ENCODE measurements around the gene TCP10L.
"Not testable (repeated sequence)": the region's sequence is repeated elsewhere in the genome, so short reads cannot be mapped to it uniquely, and the experiment has no call there.

Gene TCP10L

DNA sequence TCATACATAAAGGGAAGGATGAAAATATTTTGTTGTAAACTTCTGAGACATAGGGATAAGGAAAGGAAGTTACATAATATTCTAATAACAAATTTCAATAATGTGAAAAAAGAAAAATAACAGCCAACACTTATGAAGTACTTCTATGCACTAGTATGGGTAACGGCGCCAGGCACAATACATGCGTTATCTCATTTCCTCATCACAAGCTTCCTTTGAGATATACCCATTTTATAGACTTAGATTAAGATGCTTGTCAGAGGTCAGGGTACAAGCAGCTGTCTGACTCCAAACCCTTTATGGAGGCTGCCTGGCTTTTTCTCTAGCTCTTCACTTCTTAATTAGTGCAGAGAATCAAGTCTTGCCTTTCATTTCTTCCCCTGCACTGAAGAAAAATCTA is 41.3 kb downstream of the TCP10L start:
- TF ChIP-seq, protein P1, sequence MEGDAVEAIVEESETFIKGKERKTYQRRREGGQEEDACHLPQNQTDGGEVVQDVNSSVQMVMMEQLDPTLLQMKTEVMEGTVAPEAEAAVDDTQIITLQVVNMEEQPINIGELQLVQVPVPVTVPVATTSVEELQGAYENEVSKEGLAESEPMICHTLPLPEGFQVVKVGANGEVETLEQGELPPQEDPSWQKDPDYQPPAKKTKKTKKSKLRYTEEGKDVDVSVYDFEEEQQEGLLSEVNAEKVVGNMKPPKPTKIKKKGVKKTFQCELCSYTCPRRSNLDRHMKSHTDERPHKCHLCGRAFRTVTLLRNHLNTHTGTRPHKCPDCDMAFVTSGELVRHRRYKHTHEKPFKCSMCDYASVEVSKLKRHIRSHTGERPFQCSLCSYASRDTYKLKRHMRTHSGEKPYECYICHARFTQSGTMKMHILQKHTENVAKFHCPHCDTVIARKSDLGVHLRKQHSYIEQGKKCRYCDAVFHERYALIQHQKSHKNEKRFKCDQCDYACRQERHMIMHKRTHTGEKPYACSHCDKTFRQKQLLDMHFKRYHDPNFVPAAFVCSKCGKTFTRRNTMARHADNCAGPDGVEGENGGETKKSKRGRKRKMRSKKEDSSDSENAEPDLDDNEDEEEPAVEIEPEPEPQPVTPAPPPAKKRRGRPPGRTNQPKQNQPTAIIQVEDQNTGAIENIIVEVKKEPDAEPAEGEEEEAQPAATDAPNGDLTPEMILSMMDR (IDR thresholded peaks at IDR 0.05; ENCODE audit: insufficient read depth, missing control alignments) = no peak
- DNase-seq (ENCODE audit: insufficient read length, low spot score) = no peak
- no peak for FAIRE-seq

DNA sequence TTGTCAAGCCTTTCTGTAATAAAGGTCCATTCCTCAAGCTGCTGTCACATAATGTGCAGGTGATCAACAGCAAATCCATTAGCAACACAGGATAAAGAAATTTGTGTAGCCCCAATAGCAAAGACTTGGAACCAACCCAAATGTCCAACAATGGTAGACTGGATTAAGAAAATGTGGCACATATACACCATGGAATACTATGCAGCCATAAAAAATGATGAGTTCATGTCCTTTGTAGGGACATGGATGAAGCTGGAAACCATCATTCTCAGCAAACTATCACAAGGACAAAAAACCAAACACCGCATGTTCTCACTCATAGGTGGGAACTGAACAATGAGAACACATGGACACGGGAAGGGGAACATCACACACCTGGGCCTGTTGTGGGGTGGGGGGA is 42.3 kb downstream of the TCP10L start:
- DNase-seq (ENCODE audit: insufficient read length, low spot score); FAIRE-seq: not testable (repeated sequence)

DNA sequence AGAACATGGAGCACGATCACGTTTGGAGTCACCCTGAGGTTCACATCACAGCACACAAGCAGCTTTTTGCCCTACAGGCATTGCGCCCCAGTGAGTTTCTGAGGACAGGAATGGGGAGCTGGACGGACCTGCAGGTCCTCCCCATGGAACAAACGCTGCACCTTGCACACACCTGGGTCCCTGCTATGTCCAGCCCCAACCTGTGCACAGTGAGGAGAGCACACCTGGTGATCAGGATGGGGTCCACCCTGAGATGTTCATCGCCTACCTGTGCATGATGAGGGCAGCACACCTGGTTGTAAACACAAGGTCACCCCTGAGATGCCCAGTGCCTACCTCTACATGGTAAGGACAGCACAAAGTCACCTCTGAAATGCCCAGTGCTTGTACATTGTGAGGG is 45.9 kb downstream of the TCP10L start:
- no peak for FAIRE-seq
- DNase-seq (ENCODE audit: insufficient read length, low spot score) = no peak
- TF ChIP-seq, protein P1 (IDR thresholded peaks at IDR 0.05; ENCODE audit: insufficient read depth, missing control alignments) = no peak

DNA sequence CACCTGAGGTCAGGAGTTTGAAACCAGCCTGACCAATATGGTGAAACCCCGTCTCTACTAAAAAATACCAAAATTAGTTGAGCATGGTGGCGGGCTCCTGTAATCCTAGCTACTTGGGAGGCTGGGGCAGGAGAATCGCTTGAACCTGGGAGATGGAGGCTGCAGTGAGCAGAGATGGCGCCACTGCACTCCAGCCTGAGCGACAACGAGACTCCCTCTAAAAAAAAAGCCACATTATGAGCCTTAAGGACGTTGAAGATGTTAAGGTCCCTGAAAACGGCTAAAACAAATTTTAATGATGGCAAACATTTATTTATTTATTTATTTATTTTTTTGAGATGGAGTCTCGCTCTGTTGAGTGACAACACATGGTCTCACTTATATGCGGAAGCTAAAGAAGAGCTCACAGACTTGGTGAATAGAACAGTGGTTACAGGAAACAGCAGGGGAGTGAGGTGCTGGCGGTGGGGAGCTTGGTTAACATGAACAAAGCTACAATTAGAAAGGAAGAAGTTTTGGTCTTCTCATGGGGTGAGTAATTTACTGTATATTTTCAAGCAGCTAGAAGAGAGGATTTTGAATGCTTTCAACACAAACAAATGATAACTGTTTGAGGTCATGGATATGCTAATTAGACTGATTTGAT is 47.1 kb downstream of the TCP10L start:
- no peak for FAIRE-seq
- TF ChIP-seq, protein P1 (IDR thresholded peaks at IDR 0.05; ENCODE audit: insufficient read depth, missing control alignments) = no peak
- DNase-seq (ENCODE audit: insufficient read length, low spot score) = no peak

DNA sequence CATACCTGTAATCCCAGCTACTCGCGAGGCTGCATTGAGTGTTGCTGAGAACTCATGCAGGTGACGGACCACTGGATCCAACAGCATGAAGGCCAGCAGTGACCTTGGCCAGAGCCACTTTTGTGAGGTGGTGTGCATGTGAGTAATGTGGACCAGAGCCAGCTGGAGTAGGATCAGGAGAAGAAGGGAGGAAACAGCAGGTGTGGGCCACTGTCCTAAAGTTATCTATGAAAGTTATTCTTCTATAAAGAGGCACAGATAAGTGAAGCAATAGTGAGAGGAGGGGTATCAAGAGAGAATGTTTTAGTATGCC is 47.8 kb downstream of the TCP10L start:
- no peak for DNase-seq (ENCODE audit: insufficient read length, low spot score)
- TF ChIP-seq, protein P1 (IDR thresholded peaks at IDR 0.05; ENCODE audit: insufficient read depth, missing control alignments) = no peak
- FAIRE-seq = no peak

DNA sequence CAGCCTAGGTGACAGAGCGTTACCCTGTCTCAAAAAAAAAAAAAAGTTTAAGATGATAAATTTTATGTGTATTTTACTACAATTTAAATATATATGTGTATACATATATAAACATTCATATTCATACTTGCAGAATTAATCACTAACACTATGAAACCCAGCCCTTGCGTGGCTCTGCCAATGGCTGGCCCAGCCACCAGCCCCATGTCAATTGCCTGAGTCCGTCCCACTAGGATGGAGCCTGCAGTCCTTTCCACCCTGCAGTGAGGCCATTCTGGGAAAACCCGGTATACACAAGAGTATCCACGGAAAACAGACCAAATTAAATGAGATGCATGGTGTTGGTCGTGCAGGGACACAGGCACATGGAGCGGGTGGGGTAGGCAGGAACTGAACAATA is 49.7 kb downstream of the TCP10L start:
- TF ChIP-seq, protein P1 (IDR thresholded peaks at IDR 0.05; ENCODE audit: insufficient read depth, missing control alignments) = no peak
- DNase-seq (ENCODE audit: insufficient read length, low spot score) = no peak
- no peak for FAIRE-seq

DNA sequence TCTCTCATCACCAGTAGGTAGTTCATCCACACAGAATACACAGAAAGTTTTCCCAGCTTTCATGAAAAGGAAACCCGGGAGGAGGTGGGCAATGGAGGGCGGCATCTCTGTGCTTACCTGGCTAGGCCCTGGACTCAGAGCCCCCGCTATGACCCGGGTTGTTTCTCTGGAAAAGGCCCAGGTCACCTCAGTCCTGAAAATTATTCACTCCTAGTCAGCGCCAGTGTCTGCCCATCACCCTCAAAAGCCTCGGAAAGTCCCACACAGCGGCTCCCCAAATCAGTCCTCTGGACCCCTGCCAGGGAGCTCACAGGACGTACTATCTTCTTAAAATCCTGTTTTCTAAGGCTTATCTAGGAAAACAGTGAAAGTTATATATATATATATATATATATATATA is 51.2 kb downstream of the TCP10L start:
- TF ChIP-seq, protein P1 (IDR thresholded peaks at IDR 0.05; ENCODE audit: insufficient read depth, missing control alignments) = no peak
- DNase-seq (ENCODE audit: insufficient read length, low spot score) = no peak
- no peak for FAIRE-seq

DNA sequence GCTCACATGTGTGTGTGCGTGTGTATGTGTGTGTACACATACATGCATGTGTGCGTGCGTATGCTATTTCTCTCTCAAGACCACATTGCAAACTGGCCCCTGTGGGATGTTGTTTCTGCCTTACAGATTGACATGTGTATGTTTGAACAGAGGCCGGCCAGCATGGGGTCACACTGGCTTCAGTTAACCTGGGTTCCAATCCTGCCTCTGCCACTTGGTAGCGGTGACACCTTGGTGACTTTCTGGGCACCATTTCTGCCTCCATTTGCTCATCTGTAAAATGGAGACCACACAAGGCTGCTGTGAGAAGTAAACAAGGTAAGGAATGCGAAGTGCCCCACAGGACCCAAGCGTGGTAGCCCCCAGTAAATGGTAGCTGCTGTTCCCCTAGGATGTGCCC is 51.7 kb downstream of the TCP10L start:
- no peak for DNase-seq (ENCODE audit: insufficient read length, low spot score)
- no peak for FAIRE-seq
- TF ChIP-seq, protein P1 (IDR thresholded peaks at IDR 0.05; ENCODE audit: insufficient read depth, missing control alignments) = no peak
